ENCODE measurements around the gene MPI.

- TF ChIP-seq POLR2A (IDR thresholded peaks at IDR 0.05) (no peak), CTCF (IDR thresholded peaks at IDR 0.05) (no peak)
Measured at GRCh38 chr15:74933573-74933972, 43.7 kb downstream of the MPI start.
